Sigmoid colon (tissue), 4 donors: ENCODE measurements around the gene LILRA1.
"Not testable (repeated sequence)": the region's sequence is repeated elsewhere in the genome, so short reads cannot be mapped to it uniquely, and the experiment has no call there.

ENCODE experiments used
- CTCF ChIP-seq, 4 experiments: fragments of 450-650 bp in 3 of 4; fragments of 200-600 bp in 1 of 4; IDR thresholded peaks; one replicate each; pipeline ENCODE4 v1.5.1; 2016 to 2019; ENCODE audit warnings: antibody characterized with exemption in 4 of 4, mild to moderate bottlenecking in 3 of 4, moderate library complexity in 2 of 4
- POLR2A ChIP-seq, 2 donors: fragments of 450-650 bp; IDR thresholded peaks; one replicate each; pipeline ENCODE4 v1.6.1; 2016; ENCODE audit warnings: antibody characterized with exemption in 2 of 2, mild to moderate bottlenecking in 2 of 2, moderate library complexity in 2 of 2
- POLR2AphosphoS5 ChIP-seq, 4 donors: sonication (generic); formaldehyde crosslinking; IDR thresholded peaks; one replicate each; pipeline ENCODE4 v1.6.1; 2017; ENCODE audit warnings: antibody characterized with exemption in 4 of 4

- TF ChIP-seq CTCF, POLR2A, POLR2AphosphoS5 (IDR thresholded peaks at IDR 0.05): not testable (repeated sequence)
These were observed 30.8 kb downstream of the LILRA1 start for GRCh38 chr19:54624234-54624633.
